ENCODE data around the gene MLST8.

MLST8 gene

DNA sequence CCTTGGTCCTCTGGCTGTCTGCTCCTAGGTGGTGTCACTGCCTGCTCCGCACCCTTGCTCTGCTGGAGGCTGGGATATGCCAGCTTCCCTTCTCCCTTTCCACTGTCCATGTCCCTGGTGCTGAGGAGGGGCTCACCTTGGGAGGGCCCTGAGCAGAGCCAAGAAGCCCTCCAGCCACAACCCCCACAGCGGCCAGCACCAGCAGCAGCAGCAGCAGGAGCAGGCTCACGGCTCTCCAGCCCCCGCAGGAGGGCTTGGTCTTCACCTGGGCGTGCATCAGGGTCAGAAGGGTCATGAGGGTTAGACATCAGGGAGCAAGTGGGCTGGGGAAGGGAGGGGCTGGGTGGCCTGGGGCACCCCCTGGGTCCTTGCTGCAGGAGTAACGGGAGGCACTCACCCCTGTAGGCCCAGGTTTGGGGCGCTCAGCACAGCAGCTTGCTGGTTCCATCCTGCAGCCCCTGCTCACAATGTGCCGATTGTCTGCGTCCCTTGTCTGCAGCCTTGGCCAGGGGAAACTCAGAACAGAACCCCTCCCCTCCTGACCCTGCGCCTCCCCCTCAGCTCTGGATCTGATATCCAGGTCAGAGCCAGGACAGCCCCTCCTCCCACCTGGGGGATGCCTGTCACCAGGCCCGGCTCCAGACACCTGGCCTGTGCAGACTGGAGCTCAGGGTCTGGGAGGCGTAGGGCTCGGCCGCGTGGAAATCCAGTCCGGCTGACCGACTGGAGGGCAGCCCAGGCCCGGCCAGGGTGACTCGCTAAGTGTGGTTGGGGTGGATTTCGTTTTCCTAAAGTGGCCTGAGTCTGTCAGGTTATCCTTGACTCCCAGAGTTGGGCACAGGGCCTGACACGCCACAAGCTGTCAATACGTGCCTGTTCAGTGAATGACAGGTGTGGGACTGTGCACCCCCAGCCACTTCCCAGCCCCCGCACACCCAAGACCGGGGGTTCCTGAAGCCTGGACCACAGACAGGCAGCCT, 5.4 kb downstream of the MLST8 start, which contains the start of gene BRICD5:
Gene BRICD5, minus strand, starts transcription at position 478 of the 980 bp plus-strand sequence. Its CDS starts 30 bp downstream, at position 448.
- no peak for DNase-seq

DNA sequence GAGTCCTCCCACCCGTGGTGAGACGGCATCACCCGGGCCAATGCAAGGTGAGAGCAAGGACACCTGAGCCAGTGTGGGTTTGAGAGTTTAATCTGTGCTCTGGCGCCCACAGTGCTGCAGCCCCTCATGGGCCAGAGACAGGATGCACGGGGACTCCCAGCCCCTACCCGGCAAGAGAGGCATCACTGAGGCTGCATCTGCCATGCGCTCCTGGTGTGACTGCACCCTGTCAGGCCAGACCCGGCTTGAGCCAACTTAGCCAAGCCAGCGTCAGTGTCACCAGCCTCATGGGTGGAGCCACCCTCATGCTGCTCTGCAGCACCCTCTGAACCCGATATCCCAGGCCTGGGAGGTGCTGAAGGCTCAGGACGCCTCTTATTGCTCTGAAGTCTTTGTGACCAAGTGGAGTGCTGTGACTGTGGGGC, 6.7 kb downstream of the MLST8 start:
- DNase-seq = no peak

DNA sequence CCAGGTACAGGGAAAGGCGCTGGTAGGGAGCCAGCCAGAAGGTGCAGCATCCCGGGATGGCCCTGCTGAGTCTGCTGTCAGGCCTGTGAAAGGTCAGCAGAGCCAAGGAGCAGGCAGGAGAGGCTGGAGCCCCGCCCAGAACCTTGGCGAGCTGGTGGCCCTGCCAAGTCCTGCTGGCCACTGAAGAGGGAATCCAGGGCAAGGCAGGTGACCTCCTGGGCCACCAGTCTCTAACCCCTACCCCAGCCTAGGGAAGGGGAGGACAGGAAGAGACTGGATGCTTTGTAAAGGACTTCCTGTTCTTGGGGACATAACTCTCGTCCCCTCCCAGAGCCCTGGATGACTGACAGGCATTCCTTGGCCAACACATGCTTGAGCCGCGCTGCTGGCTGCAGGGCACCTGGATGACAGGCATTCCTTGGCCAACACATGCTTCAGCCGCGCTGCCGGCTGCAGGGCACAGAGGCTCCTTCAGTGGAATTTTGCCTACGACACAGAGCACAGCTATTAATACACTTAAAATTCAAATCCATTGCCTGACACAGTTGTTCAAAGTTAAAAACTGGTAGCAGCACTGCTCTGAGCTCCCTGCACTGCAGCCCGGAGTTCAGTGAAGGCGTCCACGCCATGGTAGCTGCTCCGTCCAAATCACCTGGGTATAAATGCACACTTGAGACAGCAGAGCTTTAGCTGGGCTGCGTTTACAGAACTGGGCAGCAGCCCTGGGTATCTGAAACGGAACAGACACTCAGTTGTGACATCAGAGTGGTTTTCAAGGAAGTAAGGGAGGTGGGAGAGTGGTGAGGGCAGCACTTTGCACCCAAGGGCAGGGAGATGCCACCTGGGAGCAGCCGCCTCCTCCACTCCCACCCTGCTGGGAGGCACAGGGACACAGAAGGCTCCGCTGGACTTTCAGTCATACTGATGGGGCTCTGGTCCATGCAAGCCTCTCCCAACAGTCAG, 7.4 kb downstream of the MLST8 start:
- DNase-seq = no peak

DNA sequence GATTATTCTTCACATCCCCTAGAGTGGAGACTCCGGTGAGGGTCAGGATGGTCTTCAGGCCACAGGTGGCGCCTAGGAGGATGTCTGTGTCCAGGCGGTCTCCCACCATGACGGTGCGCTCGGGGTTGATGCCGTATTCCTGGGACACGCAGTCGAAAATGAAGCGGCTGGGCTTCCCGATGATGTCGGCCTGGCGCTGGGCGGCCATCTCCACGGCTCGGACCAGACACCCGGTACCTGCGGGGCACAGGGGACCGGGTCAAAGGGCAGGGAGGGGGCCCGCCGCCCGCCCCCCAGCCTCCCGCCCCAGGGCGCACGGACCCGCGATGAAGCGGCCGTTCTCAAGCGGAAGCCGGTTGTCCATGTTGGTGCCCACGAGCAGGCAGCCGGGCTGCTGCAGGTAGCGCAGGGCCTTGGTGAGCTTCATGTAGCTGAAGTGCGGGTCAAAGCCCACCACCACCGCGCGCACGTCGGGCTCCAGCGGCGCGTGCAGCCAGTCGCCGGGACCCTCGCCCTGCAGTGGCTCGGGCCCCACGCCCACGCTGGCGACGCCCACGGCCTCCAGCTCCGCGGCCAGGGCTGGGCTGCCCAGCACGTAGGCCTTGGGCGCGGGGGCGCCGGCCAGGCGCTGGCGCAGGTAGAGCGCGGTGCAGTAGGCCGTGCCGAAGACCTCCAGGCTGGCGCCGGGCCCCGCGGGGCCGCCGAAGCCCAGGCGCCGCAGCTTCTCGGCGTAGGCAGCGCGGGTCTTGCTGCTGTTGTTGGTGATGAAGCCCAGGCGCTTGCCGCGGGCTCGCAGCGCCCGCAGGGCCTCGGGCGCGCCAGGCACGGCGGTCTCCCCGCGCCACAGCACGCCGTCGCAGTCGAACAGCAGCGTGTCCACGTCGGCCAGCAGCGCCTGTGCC, 8.8 kb downstream of the MLST8 start:
- DNase-seq = no peak

DNA sequence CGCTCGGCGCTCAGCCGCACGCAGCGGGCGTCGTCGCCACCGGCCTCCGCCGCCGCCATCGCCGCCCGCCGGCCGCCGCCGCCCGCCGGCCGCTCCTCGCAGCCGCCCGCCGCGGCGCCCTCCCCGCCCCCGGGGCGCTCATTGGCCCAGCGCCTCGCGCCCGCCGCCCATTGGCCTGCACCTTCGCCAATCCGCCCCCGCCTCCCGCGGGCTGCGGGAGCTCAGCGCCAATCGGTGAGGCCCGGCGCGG, 9.4 kb downstream of the MLST8 start, which contains the start of gene PGP:
Gene PGP, minus strand, starts transcription at position 122 of the 250 bp plus-strand sequence. Its CDS starts 63 bp downstream, at position 59.
- DNase-seq = no peak

DNA sequence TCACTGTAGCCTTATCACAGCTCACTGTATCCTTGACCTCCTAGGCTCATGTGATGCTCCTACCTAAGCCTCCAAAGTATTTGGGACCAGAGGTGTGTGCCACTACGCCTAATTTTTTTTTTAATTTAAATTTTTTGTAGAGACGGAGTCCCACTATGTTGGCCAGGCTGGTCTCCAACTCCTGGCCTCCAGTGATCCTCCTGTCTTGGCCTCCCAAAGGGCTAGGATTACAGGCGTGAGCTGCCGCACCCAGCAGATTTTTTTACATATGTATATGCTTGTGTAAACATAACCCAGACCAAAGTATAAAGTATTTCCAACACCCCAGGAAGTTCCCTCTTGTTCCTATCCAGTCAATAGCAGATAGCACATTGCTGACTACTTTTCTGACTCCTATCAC, 11.1 kb downstream of the MLST8 start:
- no peak for DNase-seq

DNA sequence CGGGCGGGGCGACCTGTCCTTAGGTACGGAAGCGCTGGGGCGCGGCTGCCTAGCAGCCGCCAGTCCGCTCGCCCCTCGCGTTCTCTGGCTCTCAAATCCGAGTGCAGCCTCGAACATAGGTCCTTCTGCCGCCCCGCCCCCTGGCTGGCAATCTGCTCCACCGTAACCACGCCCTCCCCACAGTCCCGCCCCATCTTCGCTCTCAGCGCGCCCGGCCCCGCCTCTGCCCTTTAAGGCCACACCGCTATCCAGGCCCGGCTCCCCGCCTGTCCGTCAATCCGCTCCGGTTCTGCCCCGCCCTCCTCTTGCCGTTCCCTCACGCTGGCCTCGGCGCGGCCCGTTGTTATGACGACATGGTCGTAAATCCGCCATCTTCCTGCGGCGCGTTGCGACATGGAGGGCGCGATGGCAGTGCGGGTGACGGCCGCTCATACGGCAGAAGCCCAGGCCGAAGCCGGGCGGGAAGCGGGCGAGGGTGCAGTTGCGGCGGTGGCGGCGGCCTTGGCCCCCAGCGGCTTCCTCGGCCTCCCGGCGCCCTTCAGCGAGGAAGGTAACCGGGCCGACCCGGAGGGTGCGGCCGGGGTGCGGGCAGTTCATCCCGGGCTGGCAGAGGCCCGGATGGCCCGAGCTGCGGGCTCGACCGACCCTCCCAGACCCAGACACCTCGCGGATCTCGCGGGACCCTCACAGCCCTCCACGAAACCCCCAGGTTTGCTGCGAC, 18.1 kb downstream of the MLST8 start, which contains the start of gene E4F1:
Gene E4F1, plus strand, starts transcription at position 371 of the 721 bp plus-strand sequence. Its CDS starts 23 bp downstream, at position 394.
- peak; percentile 99 for DNase-seq

DNA sequence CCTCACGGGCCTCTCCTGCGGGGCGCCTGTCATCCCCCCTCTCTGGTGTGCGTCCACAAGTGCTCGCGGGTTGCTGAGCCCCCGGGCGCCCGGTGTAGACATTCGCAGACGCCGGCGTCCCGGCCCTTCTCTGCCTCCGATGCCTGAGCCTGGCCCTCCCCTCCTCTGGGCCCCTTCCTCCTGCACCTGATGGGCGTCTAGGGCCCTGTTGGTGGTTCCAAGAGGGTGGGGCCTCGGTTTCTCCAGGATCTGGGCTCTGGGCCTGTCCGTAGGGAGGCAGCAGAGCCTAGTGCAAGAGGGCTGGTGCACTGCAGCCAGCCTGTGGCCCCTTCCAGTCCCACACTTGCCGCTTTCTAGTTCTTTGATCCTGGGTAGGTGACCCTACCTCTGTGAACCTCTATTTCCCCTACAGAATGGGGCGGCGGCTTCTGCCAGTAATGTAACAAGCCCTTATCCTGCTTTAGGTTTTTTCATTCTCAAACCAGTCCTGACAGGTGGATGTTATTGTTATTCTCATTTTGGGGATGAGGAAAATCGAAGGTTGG, 18.8 kb downstream of the MLST8 start:
- peak; percentile 36 for DNase-seq

DNA sequence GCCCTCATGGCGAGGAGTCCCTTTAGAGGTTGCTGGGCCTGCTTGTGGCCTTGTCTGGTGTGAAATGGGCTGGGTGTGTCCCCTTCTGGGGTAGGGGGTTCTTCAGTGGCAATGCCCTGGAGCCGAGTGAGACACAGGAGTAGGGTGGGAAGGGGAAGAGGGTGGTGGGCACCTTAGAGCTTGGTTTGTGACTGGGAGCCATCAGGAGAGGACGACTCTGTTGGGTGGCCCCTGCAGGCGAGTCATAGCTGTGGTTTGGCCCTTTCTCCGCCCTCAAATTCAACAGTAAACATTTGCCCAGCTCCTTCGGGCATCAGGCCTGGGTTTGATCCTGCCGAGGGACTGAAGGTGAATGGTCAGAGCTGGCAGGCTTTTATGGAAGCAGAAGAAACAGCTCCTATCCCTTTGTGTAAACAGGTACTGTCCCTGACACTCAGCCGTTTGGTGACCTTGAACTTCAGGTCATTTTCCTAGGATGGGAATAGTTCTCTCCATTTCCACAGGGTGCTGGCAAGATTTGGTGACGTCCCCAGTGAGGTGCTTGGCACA, 21.1 kb downstream of the MLST8 start:
- no peak for DNase-seq

DNA sequence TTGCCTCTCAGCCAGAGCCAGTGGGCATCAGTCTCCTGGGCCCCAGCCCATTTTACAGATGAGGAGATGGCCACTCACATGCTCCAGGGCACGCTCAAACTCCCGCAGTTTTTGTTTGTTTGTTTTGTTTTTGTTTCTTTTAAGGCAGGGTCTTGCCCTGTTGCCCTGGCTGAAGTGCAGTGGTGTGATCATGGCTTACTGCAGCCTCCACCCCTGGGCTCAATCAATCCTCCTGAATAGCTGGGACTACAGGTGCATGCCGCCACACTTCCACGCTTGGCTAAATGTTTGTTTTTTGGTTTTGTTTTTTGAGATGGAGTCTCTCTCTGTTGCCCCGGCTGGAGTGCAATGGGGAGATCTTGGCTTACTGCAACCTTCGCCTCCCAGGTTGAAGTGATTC, 21.7 kb downstream of the MLST8 start:
- DNase-seq = no peak

DNA sequence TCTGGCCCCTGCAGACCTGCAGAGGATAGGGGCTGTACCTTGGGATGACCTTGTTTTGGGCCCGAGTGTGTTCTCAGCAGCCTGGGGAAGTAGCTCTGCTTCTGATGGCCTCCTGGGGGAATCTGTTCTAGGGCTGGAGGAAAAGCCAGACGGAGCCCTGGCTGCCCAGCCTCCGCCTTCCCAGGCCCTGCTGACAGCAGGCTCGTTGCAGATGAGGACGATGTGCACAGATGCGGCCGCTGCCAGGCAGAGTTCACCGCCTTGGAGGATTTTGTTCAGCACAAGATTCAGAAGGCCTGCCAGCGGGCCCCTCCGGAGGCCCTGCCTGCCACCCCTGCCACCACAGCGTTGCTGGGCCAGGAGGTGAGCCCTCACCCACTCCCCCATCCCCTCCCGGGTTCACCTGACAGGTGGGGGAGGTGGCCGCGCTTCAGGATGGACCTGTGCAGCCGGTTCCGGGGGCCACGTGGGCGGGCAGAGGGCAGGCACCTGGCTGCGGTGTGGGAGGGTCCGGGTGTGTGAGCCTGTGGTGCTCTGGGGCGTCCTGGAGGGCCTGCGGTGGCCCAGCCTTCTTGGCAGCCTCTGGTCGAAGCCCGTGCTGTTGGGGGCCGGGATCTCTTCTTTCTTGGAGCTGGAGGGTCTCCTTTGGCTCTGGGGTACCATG, 23.0 kb downstream of the MLST8 start:
- no peak for DNase-seq

DNA sequence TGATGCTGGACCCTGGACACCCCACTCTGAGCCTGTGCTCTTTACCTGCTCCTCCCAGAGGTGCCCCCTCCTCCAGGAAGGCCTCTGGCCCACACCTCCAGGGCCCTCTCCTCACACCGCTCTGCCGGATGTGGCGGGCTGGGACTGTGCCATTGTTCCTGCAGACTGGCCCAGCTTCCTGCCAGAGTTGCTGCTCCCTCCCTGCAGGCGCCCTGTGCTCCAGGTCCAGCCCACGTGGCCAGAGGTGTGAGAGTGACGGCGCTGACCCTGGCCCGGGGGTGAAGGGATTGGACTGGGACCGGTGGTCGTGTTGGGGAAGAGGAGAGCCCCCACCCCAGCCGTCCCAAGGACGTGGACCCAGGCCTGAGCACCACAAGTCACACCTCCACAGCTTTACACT, 23.8 kb downstream of the MLST8 start:
- no peak for DNase-seq

DNA sequence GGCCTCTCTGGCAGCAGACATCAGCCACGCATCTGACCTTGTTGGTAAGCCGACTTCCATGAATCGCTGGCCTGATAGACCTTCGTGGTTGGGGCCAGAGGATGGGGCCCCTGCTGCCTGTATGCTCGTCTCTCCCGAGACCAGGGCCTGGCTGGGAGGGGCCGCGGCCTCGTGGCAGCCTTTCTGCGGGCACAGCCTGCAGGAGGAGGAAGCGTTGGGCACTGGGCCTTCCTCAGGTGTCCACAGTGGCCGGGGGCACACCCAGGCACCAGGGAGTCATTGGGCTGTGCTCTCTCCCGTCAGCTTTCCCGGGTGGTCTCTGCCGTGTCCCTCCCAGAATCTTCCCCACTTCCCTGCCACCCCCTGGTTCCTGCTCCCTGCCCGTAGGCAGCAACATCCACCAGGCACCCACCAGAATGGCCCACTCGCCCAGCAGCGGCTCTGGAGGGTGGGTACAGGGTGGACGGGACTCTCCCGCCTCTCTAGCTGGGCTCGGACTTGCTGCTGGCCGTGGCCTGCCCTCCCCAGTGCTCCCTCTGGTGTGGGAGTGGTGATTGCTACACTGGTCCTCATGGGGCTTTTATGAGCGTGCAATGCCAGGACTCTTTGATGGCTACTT, 24.5 kb downstream of the MLST8 start:
- DNase-seq = no peak

DNA sequence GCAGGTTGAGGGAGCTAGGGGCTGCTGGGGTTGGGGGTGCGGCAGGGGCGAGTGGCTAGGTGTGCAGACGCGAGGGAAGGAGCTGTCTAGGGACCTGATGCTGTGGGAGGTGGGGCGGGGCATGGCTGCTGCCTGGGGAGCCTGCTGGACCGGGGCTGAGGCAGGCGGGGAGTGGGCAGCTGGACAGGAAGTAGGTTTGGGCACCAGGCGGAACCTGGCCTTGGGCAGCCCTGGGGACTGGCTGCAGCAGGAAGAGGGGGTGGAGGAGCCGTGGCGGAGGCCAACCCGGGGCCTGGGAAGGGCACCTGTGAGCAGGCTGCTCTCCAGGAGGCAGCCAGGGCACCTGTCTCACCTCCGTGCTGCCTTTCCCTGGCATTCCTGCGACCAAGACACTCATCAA, 25.1 kb downstream of the MLST8 start:
- DNase-seq = no peak

DNA sequence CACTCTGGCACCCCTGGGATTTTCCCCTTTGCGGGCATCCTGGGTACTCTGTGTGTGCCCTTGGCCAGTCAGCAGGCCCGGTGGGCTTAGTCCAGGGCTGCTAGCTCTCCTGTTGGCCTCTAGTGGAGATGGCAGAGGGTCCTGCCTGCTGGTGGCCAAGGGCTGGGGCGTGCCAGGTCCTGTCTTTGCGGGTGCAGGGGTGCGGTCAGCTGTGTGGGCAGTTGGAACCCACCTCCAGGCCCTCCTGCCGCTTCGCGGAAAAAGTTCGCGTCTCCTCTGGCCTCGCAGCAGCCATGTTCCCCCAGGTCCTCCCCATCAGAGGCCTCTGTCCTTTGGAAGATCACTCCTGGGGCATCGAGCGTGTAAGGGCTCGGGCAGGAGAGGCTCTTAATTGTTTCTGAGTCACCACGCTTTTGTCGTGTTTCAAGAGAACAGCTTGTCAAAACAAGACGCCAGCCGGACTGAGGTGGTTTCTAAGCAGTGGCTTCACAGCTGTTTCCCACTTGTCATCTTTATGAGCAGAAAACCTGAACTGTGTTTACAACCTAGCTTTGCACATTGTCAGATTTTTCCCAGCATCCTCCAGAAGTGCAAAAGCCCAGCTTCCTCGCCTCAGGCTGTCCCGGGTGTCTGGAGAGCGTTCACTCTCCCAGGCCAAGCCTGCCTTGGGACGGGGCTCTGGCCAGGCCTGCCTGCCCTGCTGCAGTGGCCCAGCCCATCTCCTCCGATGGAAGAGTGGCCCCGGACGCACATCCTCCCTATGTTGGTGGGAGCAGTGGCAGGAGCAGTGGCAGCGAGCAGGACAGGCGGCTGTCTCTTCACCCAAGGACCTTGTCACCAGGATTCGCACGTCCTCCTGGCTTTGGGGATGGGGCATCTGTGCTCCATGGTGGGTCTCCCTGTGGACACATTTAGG, 26.0 kb downstream of the MLST8 start:
- no peak for DNase-seq

DNA sequence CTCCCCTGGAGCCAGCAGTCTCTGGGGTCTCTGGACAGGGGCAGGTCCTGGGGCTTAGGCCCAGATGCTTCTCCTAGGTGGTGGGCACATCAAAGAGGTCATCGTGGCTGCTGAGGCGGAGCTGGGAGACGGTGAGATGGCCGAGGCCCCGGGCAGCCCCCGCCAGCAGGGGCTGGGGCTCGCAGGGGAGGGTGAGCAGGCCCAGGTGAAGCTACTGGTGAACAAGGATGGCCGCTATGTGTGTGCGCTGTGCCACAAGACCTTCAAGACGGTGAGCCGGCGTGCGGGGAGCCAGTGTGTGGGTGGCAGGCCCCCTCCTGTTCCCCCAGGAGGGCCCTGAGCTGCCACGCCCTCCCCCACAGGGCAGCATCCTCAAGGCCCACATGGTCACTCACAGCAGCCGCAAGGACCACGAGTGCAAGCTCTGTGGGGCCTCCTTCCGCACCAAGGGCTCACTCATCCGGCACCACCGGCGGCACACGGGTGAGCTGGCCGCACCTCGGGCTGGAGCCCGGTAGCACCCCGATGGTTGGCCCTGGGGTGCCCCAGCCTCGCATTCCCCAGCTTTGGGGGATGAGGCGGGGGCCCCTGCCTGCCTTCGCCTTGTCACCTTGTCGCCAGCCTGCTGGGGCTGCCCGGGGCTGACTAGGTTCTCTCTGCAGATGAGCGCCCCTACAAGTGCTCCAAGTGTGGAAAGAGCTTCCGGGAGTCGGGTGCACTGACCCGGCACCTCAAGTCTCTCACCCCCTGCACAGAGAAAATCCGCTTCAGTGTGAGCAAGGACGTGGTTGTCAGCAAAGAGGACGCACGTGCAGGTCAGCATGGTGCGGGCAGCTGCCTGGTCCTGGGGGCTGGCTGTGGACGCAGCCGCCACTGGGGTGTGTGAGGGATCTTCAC, 27.1 kb downstream of the MLST8 start:
- no peak for DNase-seq

DNA sequence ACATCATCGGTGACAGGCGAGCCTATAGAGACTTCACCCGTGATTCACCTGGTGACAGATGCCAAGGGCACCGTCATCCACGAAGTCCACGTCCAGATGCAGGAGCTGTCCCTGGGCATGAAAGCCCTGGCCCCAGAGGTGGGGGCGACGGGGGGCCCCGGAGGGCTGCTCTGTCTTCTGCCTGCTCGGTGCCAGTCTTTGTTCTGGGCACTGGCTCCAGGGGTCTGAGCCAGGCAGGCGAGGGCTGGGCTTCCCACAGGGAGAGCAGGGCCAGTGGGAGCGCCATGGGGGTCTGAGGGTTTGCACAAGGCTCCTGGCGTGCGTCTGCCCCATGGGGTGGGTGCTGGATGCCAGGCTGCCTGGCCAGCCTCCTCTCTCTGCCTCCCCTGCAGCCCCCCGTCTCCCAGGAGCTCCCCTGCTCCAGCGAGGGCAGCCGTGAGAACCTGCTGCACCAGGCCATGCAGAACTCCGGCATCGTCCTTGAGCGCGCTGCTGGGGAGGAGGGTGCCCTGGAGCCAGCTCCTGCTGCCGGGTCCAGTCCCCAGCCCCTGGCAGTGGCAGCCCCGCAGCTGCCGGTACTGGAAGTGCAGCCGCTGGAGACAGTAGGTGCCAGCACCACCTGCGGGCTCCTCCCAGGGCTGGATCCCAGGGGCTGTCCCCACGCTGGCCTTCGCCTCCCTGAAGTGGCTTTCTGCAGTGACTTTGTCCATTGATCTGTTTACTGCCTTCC, 28.0 kb downstream of the MLST8 start:
- no peak for DNase-seq
